H1 (cell line): ENCODE results near the gene SLC35E3. TPM values are rescaled to one million over a fixed set of nuclear protein-coding genes. Genes with fewer than 3 reads are reported as not detected.

Experiments
- CTCF ChIA-PET: fragments of 300-600 bp; sonication (Branson Sonifier 250); formaldehyde crosslinking; loops from one replicate; lab custom pipeline; 2021; ENCODE audit not compliant: partially characterized antibody; lab: Charles Lee
- POLR2A ChIA-PET: fragments of 300-600 bp; sonication (Branson Sonifier 250); formaldehyde crosslinking; loops from one replicate; lab custom pipeline; 2021; ENCODE audit warnings: inconsistent platforms; ENCODE audit not compliant: partially characterized antibody; lab: Charles Lee
- DNase-seq, 2 experiments: peaks; one replicate each; pipeline versions ENCODE4 v3.0.0 to v3.0.0-alpha.2; 2010 to 2022; ENCODE audit warnings: low spot score in 2 of 2, low read depth in 1 of 2, mixed read lengths in 1 of 2
- FAIRE-seq: peaks from 2 replicates; lab custom pipeline; 2011; peaks lifted over from hg19 to GRCh38; lab: Jason Lieb, UNC
- H2AFZ ChIP-seq: 2 replicates; pipeline ENCODE4 v1.8.1; 2012; ENCODE audit warnings: low read length, inconsistent platforms
- H2AK5ac ChIP-seq: 2 replicates; pipeline ENCODE4 v1.6.1; 2013; ENCODE audit warnings: low read depth, low read length
- H2BK120ac ChIP-seq: replicated peaks from 2 replicates; pipeline ENCODE3; 2013; ENCODE audit warnings: low read depth, low read length, inconsistent platforms
- H2BK12ac ChIP-seq: 2 replicates; pipeline ENCODE4 v1.6.1; 2013; ENCODE audit warnings: low read depth, low read length
- H2BK15ac ChIP-seq: 2 replicates; pipeline ENCODE4 v1.6.1; 2013; ENCODE audit warnings: low read length
- H2BK20ac ChIP-seq: 2 replicates; pipeline ENCODE4 v1.6.1; 2013; ENCODE audit warnings: low read length
- H2BK5ac ChIP-seq: 2 replicates; pipeline ENCODE4 v1.6.1; 2013; ENCODE audit warnings: low read depth, low read length
- H3K14ac ChIP-seq: 2 replicates; pipeline ENCODE4 v1.6.1; 2013; ENCODE audit warnings: inconsistent platforms; ENCODE audit not compliant: insufficient read length
- H3K18ac ChIP-seq: 2 replicates; pipeline ENCODE4 v1.6.1; 2013; ENCODE audit warnings: low read length; ENCODE audit errors: extremely low read depth
- H3K23ac ChIP-seq: 2 replicates; pipeline ENCODE4 v1.6.1; 2013; ENCODE audit warnings: inconsistent platforms; ENCODE audit not compliant: insufficient read length
- H3K23me2 ChIP-seq: 2 replicates; pipeline ENCODE4 v1.6.1; 2013; ENCODE audit warnings: low read depth, low read length
- H3K27ac ChIP-seq: 2 replicates; pipeline ENCODE4 v1.6.1; 2011; ENCODE audit warnings: low read depth, low read length, inconsistent platforms
- H3K27me3 ChIP-seq, 4 experiments: replicated peaks in 1 of 4; 1 replicate in 1 of 4; 2 replicates in 3 of 4; pipeline versions ENCODE4 v1.6.1 to v1.8.1; 2011 to 2013; ENCODE audit warnings: low read length in 3 of 4, mild to moderate bottlenecking in 3 of 4, inconsistent platforms in 2 of 4, mixed read lengths in 2 of 4, moderate library complexity in 1 of 4; ENCODE audit not compliant: control insufficient read depth in 3 of 4, insufficient read depth in 3 of 4; ENCODE audit errors: extremely low read depth in 1 of 4
- H3K36me3 ChIP-seq, 4 experiments: 2 replicates each; pipeline versions ENCODE4 v1.6.1 to v1.8.1; 2011 to 2013; ENCODE audit warnings: mild to moderate bottlenecking in 4 of 4, low read length in 3 of 4, moderate library complexity in 2 of 4, control low read depth in 1 of 4, inconsistent platforms in 1 of 4; ENCODE audit not compliant: insufficient read depth in 4 of 4, control insufficient read depth in 2 of 4
- H3K4ac ChIP-seq: replicated peaks from 2 replicates; pipeline ENCODE3; 2013; ENCODE audit warnings: low read length, low read depth, mixed read lengths, inconsistent platforms; ENCODE audit not compliant: insufficient read length
- H3K4me1 ChIP-seq, 4 experiments: replicated peaks in 1 of 4; 1 replicate in 1 of 4; 2 replicates in 3 of 4; pipeline versions ENCODE4 v1.6.1 to v1.8.1; 2011 to 2013; ENCODE audit warnings: low read length in 3 of 4, inconsistent platforms in 2 of 4, mixed read lengths in 1 of 4; ENCODE audit not compliant: insufficient read depth in 4 of 4, control insufficient read depth in 3 of 4
- H3K4me2 ChIP-seq, 2 experiments: 2 replicates each; pipeline versions ENCODE4 v1.6.1 to v1.8.1; 2011 to 2013; ENCODE audit warnings: low read depth in 2 of 2, low read length in 2 of 2, control low read depth in 1 of 2, inconsistent platforms in 1 of 2, mild to moderate bottlenecking in 1 of 2; ENCODE audit not compliant: insufficient read depth in 1 of 2
- H3K4me3 ChIP-seq, 4 experiments: fragments of 200-600, 300-600 bp in 1 of 4; sonication (generic), shearing (Covaris generic), sonication (Bioruptor Twin) in 1 of 4; 2 replicates each; pipeline versions ENCODE4 v1.5.1 to v1.8.1; 2011 to 2016; ENCODE audit warnings: low read length in 4 of 4, low read depth in 3 of 4, control low read depth in 2 of 4, inconsistent platforms in 2 of 4, mild to moderate bottlenecking in 2 of 4, mixed read lengths in 1 of 4, moderate library complexity in 1 of 4; ENCODE audit not compliant: insufficient read depth in 2 of 4; ENCODE audit errors: extremely low read depth in 1 of 4
- H3K56ac ChIP-seq: replicated peaks from 2 replicates; pipeline ENCODE3; 2013; ENCODE audit warnings: low read depth, mild to moderate bottlenecking, mixed read lengths, low read length, inconsistent platforms; ENCODE audit not compliant: insufficient read length
- H3K79me1 ChIP-seq: 2 replicates; pipeline ENCODE4 v1.6.1; 2013; ENCODE audit warnings: low read depth, low read length, control low read depth
- H3K79me2 ChIP-seq, 2 experiments: 2 replicates each; pipeline versions ENCODE4 v1.6.1 to v1.8.1; 2012 to 2013; ENCODE audit warnings: low read length in 2 of 2, mild to moderate bottlenecking in 2 of 2, inconsistent platforms in 1 of 2; ENCODE audit not compliant: insufficient read depth in 2 of 2, control insufficient read depth in 1 of 2
- H3K9ac ChIP-seq, 4 experiments: replicated peaks in 1 of 4; 1 replicate in 1 of 4; 2 replicates in 3 of 4; pipeline versions ENCODE4 v1.6.1 to v1.8.1; 2011 to 2013; ENCODE audit warnings: low read depth in 3 of 4, low read length in 3 of 4, control low read depth in 2 of 4, mild to moderate bottlenecking in 2 of 4, moderate library complexity in 2 of 4, inconsistent platforms in 1 of 4; ENCODE audit errors: extremely low read depth in 1 of 4
- H3K9me3 ChIP-seq, 2 experiments: 2 replicates each; pipeline versions ENCODE4 v1.6.1 to v1.8.1; 2012 to 2013; ENCODE audit warnings: mild to moderate bottlenecking in 2 of 2, moderate library complexity in 2 of 2, control low read depth in 1 of 2, inconsistent platforms in 1 of 2, low read depth in 1 of 2, low read length in 1 of 2, mixed read lengths in 1 of 2; ENCODE audit not compliant: insufficient read depth in 2 of 2
- H4K20me1 ChIP-seq, 2 experiments: replicated peaks in 1 of 2; 2 replicates each; pipeline versions ENCODE3 to v1.8.1; 2011 to 2013; ENCODE audit warnings: inconsistent platforms in 2 of 2, low read length in 2 of 2, mild to moderate bottlenecking in 1 of 2; ENCODE audit not compliant: insufficient read depth in 2 of 2, control insufficient read depth in 1 of 2
- H4K5ac ChIP-seq: 2 replicates; pipeline ENCODE4 v1.6.1; 2013; ENCODE audit warnings: low read length, low read depth, mixed read lengths, inconsistent platforms; ENCODE audit not compliant: insufficient read length
- H4K8ac ChIP-seq: 2 replicates; pipeline ENCODE4 v1.8.0; 2013; ENCODE audit warnings: mild to moderate bottlenecking, moderate library complexity, low read length, inconsistent platforms; ENCODE audit not compliant: insufficient read depth; ENCODE audit errors: extremely low read depth
- H4K91ac ChIP-seq: replicated peaks from 2 replicates; pipeline ENCODE3; 2013; ENCODE audit warnings: low read length, mixed read lengths, inconsistent platforms; ENCODE audit not compliant: insufficient read length
- ATF2 ChIP-seq: IDR thresholded peaks from 2 replicates; pipeline ENCODE4 v1.6.1; 2012; ENCODE audit warnings: low read length, inconsistent platforms
- ATF3 ChIP-seq: IDR thresholded peaks from 2 replicates; pipeline ENCODE4 v1.6.1; 2011; ENCODE audit warnings: low read depth, mild to moderate bottlenecking, low read length; ENCODE audit not compliant: insufficient read depth
- E2F6 ChIP-seq: IDR thresholded peaks from 2 replicates; pipeline ENCODE4 v1.6.1; 2012; ENCODE audit warnings: inconsistent platforms
- GABPA ChIP-seq: IDR thresholded peaks from 2 replicates; pipeline ENCODE4 v1.6.1; 2011; ENCODE audit warnings: mild to moderate bottlenecking, low read length, moderate library complexity, borderline replicate concordance; ENCODE audit not compliant: insufficient read depth
- JUN ChIP-seq: IDR thresholded peaks from 2 replicates; pipeline ENCODE4 v1.6.1; 2011; ENCODE audit warnings: low read depth, mild to moderate bottlenecking, improper control_type of control experiment, low read length
- RBBP5 ChIP-seq: IDR thresholded peaks from 2 replicates; pipeline ENCODE4 v1.7.1; 2012; ENCODE audit warnings: low read depth, mild to moderate bottlenecking, inconsistent platforms, low read length, moderate library complexity, borderline replicate concordance
- SIRT6 ChIP-seq: IDR thresholded peaks from one replicate; pipeline ENCODE4 v1.7.1; 2012; ENCODE audit warnings: low read length, inconsistent platforms
- WGBS, 2 experiments: shearing (Covaris generic) in 1 of 2; methylation state at CpG; one replicate each; pipeline versions ENCODE4 v1.1.6 to v1.1.7; 2013 to 2015; ENCODE audit warnings: low lambda C conversion rate in 2 of 2, mixed read lengths in 2 of 2, inconsistent platforms in 1 of 2, low coverage in 1 of 2, missing lambda C conversion rate in 1 of 2; ENCODE audit not compliant: insufficient replicate concordance in 2 of 2, insufficient coverage in 1 of 2, insufficient read length in 1 of 2; ENCODE audit errors: extremely low coverage in 1 of 2, missing lambda C conversion rate in 1 of 2; 5-methylcytosine and 5-hydroxymethylcytosine counted together
- polyA plus RNA-seq, 7 experiments: library from polyadenylated mRNA; depleted of rRNA in 3 of 7; stranded (reverse) in 5 of 7; unstranded in 2 of 7; fragments of >200 nt in 5 of 7; fragments of 200-250 nt in 2 of 7; gene quantifications; 1 replicate in 5 of 7; 2 replicates in 1 of 7; 4 replicates in 1 of 7; pipeline versions ENCODE4 v1.2.1 to v1.2.3, GENCODE V29; 2011 to 2013; ENCODE audit warnings: missing spikeins in 2 of 7, mixed read lengths in 2 of 7
- total RNA-seq: library from RNA; stranded (reverse); fragmentation: NEBNext Ultra II Directional; extraction: Animal tissue kit (Norgen Biotek cat#: 25700); gene quantifications from 2 replicates; pipeline ENCODE4 v1.2.1, GENCODE V29; 2021

The SLC35E3 gene
- total and polyA plus RNA-seq, 2 of the 8 experiments (the other 6 are each of a cell fraction or from before 2014, with no cell fraction given) = 10.0 to 10.9 TPM

- Histone ChIP-seq H3K18ac (no peak overlapping the region), H4K8ac (no peak overlapping the region), H2AFZ (no peak overlapping the region), H3K79me1 (no peaks in the 10 kb centered on the region; the same call in 1 of the 2 replicates), H3K4ac (no peak overlapping the region), H2BK12ac (no peak overlapping the region), H3K27ac (no peak overlapping the region), H3K36me3 (peaks cover 9 to 74% (median 40%) of the 10 kb centered on the region in 4 experiments), H3K79me2 (peaks cover 4 to 80% of the 10 kb centered on the region in 2 experiments), H3K9ac (no peak overlapping the region), H4K91ac (no peak overlapping the region), H2BK5ac (no peak overlapping the region), H3K9me3 (no peaks in the 10 kb centered on the region), H3K14ac (no peak overlapping the region), H4K5ac (no peak overlapping the region), H3K56ac (no peak overlapping the region), H4K20me1 (peaks cover 1 to 7% of the 10 kb centered on the region in 2 experiments), H3K4me2 (peak overlapping the region in 1 of 2 experiments; percentile 12; a peak in 1 of 4 replicates), H2BK20ac (no peak overlapping the region), H3K4me3 (no peak overlapping the region), H3K23me2 (peaks cover 2% of the 10 kb centered on the region), H3K27me3 (no peaks in the 10 kb centered on the region), H3K23ac (no peak overlapping the region), H2BK15ac (no peak overlapping the region), H2BK120ac (no peak overlapping the region), H3K4me1 (no peaks in the 10 kb centered on the region), H2AK5ac (no peak overlapping the region)
- ChIA-PET POLR2A (interaction anchor here (0.5 to 3.1 kb wide), 20 partner anchors 10 to 719 kb away, joined by 3 to 23 read pairs (median 3); partner anchors contain the start of gene SLC35E3), CTCF (interaction anchor here (1.2 to 3.7 kb wide), 3 partner anchors 18 to 32 kb away, joined by 3 to 29 read pairs (median 5); no protein-coding TSS in a partner anchor)
- 92% methylated on average over 1 of the region's 1 CpG; no CpG with 5 or more reads in 1 of the 2 experiments for WGBS, 2 experiments
- no peak for FAIRE-seq
- no peak for DNase-seq
- TF ChIP-seq JUN (no peak), GABPA (no peak), RBBP5 (no peak), ATF3 (no peak), ATF2 (no peak), E2F6 (no peak), SIRT6 (no peak)
Measured at GRCh38 chr12:68812553-68813241, 66.7 kb downstream of the SLC35E3 start.
